HG03280 (cell line): ENCODE results near the gene ETS1.
A peak's percentile ranks its signal among the peaks of the same experiment; 100 is the strongest.

ENCODE experiments used
- ATAC-seq: cut with Tn5 transposase; IDR thresholded peaks from one replicate; pipeline ENCODE4 v1.9.1; 2021; ENCODE audit warnings: mild to moderate bottlenecking, moderate library complexity; ENCODE audit not compliant: unreplicated experiment

The ETS1 gene

DNA sequence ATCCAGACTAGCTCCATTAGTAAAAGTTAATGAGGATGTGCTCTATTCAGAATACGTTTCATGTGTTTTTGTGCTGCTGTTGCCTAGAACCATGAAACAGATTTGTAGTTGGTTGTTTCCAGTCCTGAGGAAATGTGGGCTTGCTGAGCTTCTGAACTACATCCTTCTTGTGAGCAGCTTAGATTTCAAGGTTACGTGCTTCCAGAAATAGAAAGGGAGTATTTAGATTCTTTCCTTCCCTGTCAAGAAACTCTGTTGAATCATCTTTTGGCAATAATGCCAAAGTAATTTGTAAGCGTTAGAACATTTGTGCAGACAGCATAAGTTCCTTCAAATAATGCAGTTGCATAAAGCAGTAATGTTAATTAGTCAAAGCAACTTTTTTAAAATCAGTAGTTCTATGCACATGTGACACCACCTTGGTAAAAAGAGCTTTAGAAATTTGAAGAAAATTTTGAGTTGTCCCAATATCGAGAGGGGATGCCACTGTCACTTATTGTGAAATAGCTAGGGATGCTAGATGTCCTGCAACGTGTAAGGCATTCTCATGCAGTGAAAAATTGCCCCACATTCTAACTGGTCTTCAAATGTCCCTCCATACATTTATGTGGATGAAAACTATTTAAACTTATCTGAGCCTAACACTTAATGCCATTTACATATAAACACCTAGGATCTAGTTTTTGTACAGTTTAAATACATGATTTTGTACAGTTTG lies 169.6 kb downstream of the ETS1 start:
- no peak for ATAC-seq

DNA sequence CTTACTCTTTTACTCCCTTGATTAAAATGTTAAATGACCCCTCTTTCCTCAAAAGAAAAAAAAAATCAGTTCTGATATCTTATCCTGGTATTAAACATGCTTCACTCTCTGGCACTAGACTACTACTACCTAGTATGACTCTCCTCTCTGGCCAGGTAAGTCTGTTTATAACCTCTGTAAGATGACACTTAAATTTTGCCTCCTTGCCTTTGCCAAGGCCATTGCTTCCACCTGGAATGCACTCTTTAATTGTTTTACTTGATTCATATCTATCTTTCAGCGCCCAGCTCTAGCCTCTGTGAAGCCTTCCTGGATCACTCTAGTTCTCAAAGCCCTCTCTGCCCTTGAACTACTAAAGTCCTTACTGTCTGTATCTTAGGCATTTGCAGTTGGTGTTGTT lies 170.4 kb downstream of the ETS1 start:
- ATAC-seq, result no peak

DNA sequence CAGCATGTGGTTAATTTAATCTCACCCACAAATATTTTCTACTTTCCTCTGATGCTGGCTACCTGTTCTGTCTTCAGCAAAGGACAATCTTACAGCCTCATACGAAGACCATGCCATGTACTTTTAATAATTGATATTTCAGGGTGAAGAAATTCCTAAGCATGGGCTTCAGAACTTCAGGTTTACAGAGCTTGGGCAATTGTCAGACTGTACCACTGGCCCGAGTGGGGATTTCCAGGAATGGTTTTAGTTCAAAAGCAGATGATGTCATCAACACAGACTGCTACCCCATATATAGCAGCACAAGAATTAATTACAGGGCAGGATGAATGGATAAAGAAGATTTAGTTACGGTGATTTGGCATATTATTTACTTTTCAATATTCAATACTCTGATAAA lies 171.8 kb downstream of the ETS1 start:
- ATAC-seq, result no peak

DNA sequence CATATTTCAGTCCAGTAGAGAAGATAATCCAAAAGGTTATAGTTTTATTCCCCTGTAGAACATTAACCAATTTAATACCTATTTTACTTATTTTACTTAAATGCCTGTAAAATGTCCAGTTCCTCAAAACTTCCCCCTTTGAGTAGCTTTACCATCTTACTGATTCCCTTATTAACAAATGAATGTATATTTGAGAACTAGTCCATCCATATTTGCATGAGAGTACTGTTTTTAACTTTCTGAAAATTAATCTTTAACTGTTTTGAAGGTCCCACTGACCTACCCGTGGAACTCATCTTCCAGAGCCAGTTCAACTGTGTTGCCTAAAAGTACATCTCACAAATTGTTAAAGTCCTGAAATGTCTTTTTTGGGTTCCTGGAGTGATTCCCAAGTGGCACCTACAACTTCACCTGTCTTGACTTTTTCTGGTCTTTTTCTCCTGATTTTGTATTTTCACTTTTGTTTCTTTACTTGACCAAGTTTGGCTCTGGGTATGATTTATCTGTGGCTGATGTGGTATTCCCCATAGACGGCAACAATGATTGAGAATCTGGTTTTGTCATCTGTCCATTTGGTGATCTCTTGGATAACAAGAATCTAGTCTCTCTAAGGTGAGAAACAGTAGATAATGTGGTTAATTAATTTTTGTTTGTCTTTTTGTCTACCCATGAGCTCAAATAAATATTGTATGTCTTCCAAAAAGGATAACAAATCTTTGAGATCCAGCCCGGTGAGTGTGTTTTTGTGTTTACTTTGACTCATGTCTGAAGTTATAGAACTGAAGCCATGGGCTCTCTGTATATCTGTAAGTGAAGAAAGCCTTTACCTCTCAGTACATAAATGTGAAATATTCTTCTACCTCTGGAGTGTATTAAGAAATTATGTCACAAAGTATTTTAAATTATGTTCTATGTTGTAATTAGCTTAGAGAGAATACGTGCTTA lies 174.2 kb downstream of the ETS1 start:
- ATAC-seq, result peak; percentile 62

DNA sequence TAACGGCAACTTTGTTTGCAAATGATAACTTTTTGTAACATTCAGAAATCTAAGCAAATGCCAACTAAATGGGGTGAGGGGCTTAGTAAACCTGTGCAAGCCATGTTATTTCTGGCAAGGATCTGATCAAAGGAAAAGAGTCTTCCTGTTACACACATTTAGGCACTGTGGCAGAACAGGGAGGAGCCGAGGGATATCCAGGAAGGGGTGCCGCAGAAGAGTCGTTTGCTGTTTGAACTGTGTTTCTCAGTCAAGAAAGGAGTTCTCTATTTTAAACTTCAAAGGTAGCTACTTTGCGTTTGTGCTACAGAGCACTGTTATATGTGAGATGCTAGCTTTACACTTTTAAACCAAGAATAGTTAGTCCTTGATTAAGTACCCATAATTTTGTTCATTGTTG lies 175.5 kb downstream of the ETS1 start:
- no peak for ATAC-seq

DNA sequence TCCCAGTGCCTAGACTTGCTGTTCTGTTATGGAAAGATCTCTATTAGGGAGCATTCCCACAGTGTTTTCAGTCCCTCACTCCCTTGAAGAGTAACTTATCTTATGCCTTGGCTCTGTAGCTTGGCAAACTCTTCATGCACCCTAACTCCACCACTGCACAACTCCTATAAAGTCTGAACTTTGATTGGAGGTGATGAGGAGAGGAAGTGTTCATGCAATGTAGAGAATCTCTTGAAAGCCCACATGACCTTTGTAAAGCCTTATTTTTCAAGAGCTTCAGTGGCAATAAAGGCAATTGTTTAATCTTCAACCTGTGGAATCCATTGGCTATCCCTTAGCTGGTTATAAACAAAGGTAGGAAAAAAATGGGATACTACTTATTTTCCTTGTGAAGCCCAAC lies 176.2 kb downstream of the ETS1 start:
- ATAC-seq, result no peak

DNA sequence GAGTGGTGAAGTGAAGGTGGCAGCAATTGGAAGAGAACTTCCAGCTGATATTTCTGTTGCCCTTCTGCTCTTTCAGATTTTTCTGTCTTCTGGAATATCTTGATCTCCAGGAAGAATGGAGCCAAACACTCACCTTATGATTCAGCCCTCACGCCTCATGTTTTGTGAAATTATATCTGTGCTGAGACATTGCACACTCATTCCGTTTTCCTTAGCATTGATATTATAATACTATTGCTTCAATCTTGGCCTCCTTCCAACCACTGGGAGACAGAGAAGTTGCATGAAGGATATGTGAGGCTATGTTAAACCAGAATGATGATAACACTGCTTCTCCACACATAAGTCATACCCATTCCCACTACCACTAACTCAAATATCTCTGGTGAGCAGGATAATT lies 177.9 kb downstream of the ETS1 start:
- ATAC-seq, result no peak
